Esophagus mucosa (tissue), 1 donor: ENCODE data around the gene BMP3. TPM values are rescaled to one million over a fixed set of nuclear protein-coding genes. Genes with fewer than 3 reads are reported as not detected.
"Not testable (repeated sequence)": the region's sequence is repeated elsewhere in the genome, so short reads cannot be mapped to it uniquely, and the experiment has no call there.

Experiments used
- ATAC-seq: fragments of 200-7000 bp; cut with Tn5 transposase; one replicate; pipeline ENCODE4 v1.9.1; 2020
- total RNA-seq: library from RNA; stranded (reverse); gene quantifications from one replicate; pipeline ENCODE4 v1.2.4, GENCODE V29; 2023
- donor health status: DM: yes; HTN: yes; CAD: no.

BMP3 gene
- 0.28 TPM for total RNA-seq

GRCh38 chr4:81030061-81030980 is at the start of gene BMP3:
TSS of gene BMP3 (plus strand) at chr4:81030708. CDS start at chr4:81031285, 577 bp downstream.
- peak; percentile 33 for ATAC-seq

- no peak for ATAC-seq
Measured at GRCh38 chr4:80986011-80986410, 44.5 kb upstream of the BMP3 start.

GRCh38 chr4:80989921-80990544 is 40.5 kb upstream of the BMP3 start:
- ATAC-seq: peak; percentile 23

GRCh38 chr4:80990851-80991250 is 39.7 kb upstream of the BMP3 start:
- ATAC-seq: no peak

- no peak for ATAC-seq
Measured at GRCh38 chr4:80999943-81000342, 30.6 kb upstream of the BMP3 start.

GRCh38 chr4:81003597-81004111 is 26.9 kb upstream of the BMP3 start:
- ATAC-seq: no peak

GRCh38 chr4:81007417-81007816 is 23.1 kb upstream of the BMP3 start:
- ATAC-seq: no peak

GRCh38 chr4:81016566-81016965 is 13.9 kb upstream of the BMP3 start:
- not testable (repeated sequence) for ATAC-seq

GRCh38 chr4:81019006-81019405 is 11.5 kb upstream of the BMP3 start:
- ATAC-seq: no peak

GRCh38 chr4:81021142-81021944 is 9.2 kb upstream of the BMP3 start:
- no peak for ATAC-seq

- ATAC-seq: no peak
Measured at GRCh38 chr4:81021981-81022380, 8.5 kb upstream of the BMP3 start.

GRCh38 chr4:81023484-81023883 is 7.0 kb upstream of the BMP3 start:
- ATAC-seq: no peak

- peak; percentile 26 for ATAC-seq
Measured at GRCh38 chr4:81030981-81031791, 678 bp downstream of the BMP3 start.

- ATAC-seq: no peak
Measured at GRCh38 chr4:81031796-81032551, 1.5 kb downstream of the BMP3 start.

GRCh38 chr4:81032771-81033684 is 2.5 kb downstream of the BMP3 start:
- ATAC-seq: no peak

- no peak for ATAC-seq
Measured at GRCh38 chr4:81038636-81039350, 8.3 kb downstream of the BMP3 start.

GRCh38 chr4:81039351-81039972 is 9.0 kb downstream of the BMP3 start:
- ATAC-seq: peak; percentile 74

- ATAC-seq: peak; percentile 53
Measured at GRCh38 chr4:81040012-81040659, 9.6 kb downstream of the BMP3 start.
